HFFc6 (cell line): ENCODE results near the gene SMARCAL1. TPM values are rescaled to one million over a fixed set of nuclear protein-coding genes. Genes with fewer than 3 reads are reported as not detected.

ENCODE experiments used
- DNase-seq: peaks from one replicate; pipeline ENCODE4 v3.0.0-alpha.2; 2018
- H3K27ac Mint-ChIP-seq: 2 replicates; pipeline ENCODE4 v1.8.0; 2020; ENCODE audit warnings: mild to moderate bottlenecking, mixed read lengths
- H3K27me3 Mint-ChIP-seq: 2 replicates; pipeline ENCODE4 v1.8.0; 2021; ENCODE audit warnings: mild to moderate bottlenecking, moderate library complexity, mixed read lengths; ENCODE audit not compliant: insufficient read depth
- H3K36me3 Mint-ChIP-seq: 2 replicates; pipeline ENCODE4 v1.8.0; 2021; ENCODE audit warnings: low read depth, mixed read lengths
- H3K4me1 Mint-ChIP-seq: 2 replicates; pipeline ENCODE4 v1.8.0; 2020; ENCODE audit warnings: low read depth, mixed read lengths
- H3K4me3 Mint-ChIP-seq: 2 replicates; pipeline ENCODE4 v1.8.0; 2020; ENCODE audit warnings: mild to moderate bottlenecking, moderate library complexity, mixed read lengths
- H3K9me3 Mint-ChIP-seq: 2 replicates; pipeline ENCODE4 v1.8.0; 2020; ENCODE audit warnings: mild to moderate bottlenecking, mixed read lengths
- total RNA-seq, 6 experiments: library from RNA; stranded (reverse); fragmentation: NEBNext Ultra II Directional; extraction: Animal tissue kit (Norgen Biotek cat#: 25700); gene quantifications; 2 replicates in 1 of 6; 3 replicates in 5 of 6; pipeline ENCODE4 v1.2.3, GENCODE V29; 2021
- TF ChIP-seq, protein P1 (sequence below): fragments of 200-600 bp; sonication (generic); IDR thresholded peaks from 2 replicates; pipeline ENCODE4 v1.5.0; 2021; ENCODE audit warnings: antibody characterized with exemption, mild to moderate bottlenecking

Gene SMARCAL1
- total RNA-seq, 6 experiments from 2014 or later = 25.6 to 33.1 (median 32.1) TPM

DNA sequence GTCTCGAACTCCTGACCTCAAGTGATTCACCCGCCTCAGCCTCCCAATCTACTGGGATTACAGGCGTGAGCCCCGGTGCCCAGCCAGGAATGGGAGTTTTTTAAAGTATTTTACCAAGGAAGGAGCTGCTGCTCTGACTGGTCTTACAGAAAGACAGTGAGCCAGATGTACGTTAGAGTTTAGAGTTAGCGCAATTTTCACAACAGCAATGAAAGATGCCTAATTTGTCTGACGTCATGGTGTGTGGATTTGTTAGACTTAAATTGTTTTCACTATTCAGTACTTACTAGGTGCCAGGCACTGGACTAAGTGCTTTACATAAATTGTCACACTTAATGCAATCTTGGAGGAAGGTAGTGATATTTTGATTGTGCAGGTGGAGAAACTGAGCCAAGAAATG is 74.0 kb downstream of the SMARCAL1 start:
- TF ChIP-seq, protein P1, sequence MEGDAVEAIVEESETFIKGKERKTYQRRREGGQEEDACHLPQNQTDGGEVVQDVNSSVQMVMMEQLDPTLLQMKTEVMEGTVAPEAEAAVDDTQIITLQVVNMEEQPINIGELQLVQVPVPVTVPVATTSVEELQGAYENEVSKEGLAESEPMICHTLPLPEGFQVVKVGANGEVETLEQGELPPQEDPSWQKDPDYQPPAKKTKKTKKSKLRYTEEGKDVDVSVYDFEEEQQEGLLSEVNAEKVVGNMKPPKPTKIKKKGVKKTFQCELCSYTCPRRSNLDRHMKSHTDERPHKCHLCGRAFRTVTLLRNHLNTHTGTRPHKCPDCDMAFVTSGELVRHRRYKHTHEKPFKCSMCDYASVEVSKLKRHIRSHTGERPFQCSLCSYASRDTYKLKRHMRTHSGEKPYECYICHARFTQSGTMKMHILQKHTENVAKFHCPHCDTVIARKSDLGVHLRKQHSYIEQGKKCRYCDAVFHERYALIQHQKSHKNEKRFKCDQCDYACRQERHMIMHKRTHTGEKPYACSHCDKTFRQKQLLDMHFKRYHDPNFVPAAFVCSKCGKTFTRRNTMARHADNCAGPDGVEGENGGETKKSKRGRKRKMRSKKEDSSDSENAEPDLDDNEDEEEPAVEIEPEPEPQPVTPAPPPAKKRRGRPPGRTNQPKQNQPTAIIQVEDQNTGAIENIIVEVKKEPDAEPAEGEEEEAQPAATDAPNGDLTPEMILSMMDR = no peak
- H3K4me1 Mint-ChIP-seq = peaks cover 29% of the 10 kb centered on the region
- no peak overlapping the region for H3K27ac Mint-ChIP-seq
- H3K36me3 Mint-ChIP-seq = peaks cover 13% of the 10 kb centered on the region
- no peaks in the 10 kb centered on the region for H3K9me3 Mint-ChIP-seq
- H3K4me3 Mint-ChIP-seq = no peak overlapping the region
- no peak for DNase-seq
- no peaks in the 10 kb centered on the region for H3K27me3 Mint-ChIP-seq

DNA sequence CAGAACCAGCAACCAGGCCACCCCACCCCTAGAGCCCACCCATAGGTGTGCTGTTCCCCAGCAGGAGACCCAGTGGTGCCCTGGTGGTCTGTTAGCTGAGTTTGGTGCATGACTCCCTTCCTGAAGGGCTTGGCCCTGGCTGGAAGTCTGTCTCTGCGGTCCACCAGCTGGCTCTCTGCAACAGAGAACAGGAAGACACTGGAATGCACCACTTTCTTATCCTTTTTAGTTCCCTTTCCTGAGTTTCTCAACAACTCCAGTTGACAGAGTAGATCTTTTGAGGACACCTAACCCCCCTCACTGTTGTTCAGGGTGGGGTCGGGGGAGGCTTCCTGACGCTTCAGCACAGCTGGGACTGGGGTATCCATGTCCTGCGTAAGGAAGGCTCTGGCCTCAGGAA is 74.4 kb downstream of the SMARCAL1 start:
- Mint-ChIP-seq H3K27ac (no peak overlapping the region), H3K9me3 (no peaks in the 10 kb centered on the region), H3K4me1 (peaks cover 31% of the 10 kb centered on the region), H3K4me3 (no peak overlapping the region), H3K36me3 (peaks cover 13% of the 10 kb centered on the region), H3K27me3 (no peaks in the 10 kb centered on the region)
- TF ChIP-seq, protein P1 = no peak
- no peak for DNase-seq

DNA sequence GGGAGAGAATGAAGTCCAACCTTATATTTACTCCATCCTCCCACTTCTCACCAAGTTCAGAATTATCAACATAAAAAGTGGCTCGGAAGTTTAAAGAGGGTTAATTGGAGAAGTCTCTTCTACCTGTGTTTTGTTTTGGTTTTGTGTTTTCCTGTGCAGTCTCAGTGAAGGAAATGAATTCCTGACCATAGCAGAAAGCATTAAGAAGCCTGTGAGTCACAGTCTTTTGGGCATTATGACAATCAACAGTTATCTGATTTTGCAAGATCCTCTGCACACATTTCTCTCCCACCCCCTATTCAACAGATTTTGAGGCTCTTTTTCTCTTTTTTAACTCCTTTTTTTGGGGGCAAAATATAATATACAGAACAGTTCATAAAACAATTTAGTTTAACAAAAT is 77.8 kb downstream of the SMARCAL1 start:
- TF ChIP-seq, protein P1 = no peak
- Mint-ChIP-seq H3K36me3 (no peaks in the 10 kb centered on the region), H3K4me3 (peak overlapping the region; percentile 44), H3K9me3 (no peaks in the 10 kb centered on the region), H3K27ac (peak overlapping the region; percentile 35), H3K4me1 (peaks cover 60% of the 10 kb centered on the region), H3K27me3 (no peaks in the 10 kb centered on the region)
- DNase-seq = peak; percentile 68

DNA sequence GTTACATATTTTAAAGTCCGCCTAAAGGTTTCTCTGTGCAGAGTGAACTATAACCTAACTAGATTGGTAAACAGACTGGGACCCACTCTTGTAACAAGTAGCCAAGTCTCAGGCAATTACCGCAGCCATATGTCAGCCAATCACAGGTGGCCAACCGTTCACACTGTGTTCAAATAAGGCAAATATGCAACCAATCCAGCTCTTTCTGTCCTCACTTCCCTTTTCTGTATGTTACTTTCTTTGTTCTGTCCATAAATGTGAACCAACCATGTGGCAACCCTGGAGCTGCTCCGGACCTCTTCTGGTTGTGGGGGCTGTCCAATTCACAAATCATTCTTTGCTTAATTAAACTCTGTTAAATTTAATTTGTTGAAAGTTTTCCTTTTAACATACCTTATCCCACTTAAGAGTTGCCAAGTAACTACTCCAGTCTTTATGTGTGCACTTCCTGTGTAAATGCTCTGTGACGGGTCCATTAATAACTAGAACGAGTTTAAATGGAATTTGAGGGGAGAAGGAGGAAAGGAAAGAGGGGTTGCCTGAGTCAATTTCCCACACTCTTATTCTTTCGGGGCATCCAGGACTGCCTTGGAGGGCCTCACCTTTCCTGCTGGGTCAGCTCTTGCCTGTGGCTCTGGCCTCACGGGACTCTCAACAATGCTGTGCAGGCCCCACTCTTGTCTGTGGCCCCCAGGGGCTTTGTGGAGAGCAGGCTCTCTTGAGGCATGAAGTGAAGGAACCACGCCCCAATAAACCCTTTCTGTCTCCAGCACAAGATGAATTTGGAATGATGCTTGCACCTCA is 79.7 kb downstream of the SMARCAL1 start:
- Mint-ChIP-seq H3K27me3 (no peaks in the 10 kb centered on the region), H3K9me3 (no peaks in the 10 kb centered on the region), H3K27ac (peak overlapping the region; percentile 89), H3K36me3 (no peaks in the 10 kb centered on the region), H3K4me3 (peak overlapping the region; percentile 67), H3K4me1 (peaks cover 68% of the 10 kb centered on the region)
- DNase-seq = no peak
- TF ChIP-seq, protein P1 = no peak

DNA sequence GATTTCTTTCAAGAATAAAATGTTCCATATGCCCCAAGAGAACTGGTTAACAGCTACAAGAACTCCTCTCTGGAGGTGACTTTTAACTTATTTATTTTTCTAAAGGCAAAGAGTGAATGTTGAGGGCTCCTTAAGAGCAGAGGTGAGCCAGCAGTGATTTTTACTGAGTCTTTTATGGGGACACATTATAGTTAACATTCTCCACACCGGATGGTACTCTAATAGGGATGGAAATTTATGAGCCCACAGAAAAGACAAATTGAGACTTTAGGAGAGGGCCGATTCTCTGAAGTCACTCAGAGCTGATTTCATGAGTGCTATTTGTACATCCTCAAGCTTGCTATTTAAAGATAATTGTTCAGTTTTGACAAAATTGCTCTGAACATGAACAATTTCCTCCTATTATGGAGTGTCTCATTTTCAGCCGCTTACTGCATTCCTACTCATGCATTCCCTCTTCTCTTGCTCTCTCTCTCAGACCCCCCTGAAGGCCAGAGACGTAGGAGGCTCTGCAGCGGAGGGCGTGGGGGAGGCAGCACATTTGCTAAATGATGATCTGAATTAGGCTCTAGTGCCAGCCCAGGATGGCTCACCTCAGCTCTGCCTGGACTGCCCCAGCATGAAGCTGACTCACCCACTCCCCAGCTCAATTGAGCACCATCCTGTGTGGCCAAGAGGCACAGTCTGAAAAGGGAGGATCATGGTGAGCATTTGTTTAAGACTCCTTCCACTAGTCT is 80.5 kb downstream of the SMARCAL1 start:
- Mint-ChIP-seq H3K27me3 (no peaks in the 10 kb centered on the region), H3K4me1 (peaks cover 76% of the 10 kb centered on the region), H3K27ac (peak overlapping the region; percentile 89), H3K36me3 (no peaks in the 10 kb centered on the region), H3K4me3 (peak overlapping the region; percentile 67), H3K9me3 (no peaks in the 10 kb centered on the region)
- TF ChIP-seq, protein P1 = no peak
- DNase-seq = peak; percentile 85
